Body of pancreas (tissue), 4 donors: ENCODE data around the gene TAS2R60.

Experiments used
- POLR2A ChIP-seq, 3 donors: fragments of 450-650 bp; IDR thresholded peaks; one replicate each; pipeline ENCODE4 v1.6.1; 2016; ENCODE audit warnings: antibody characterized with exemption in 3 of 3, mild to moderate bottlenecking in 2 of 3
- TF ChIP-seq, protein P1 (sequence below), 7 experiments: fragments of 450-650 bp in 4 of 7; fragments of 200-600 bp in 3 of 7; sonication (generic) in 3 of 7; IDR thresholded peaks; one replicate each; pipeline ENCODE4 v1.5.1; 2016 to 2019; ENCODE audit warnings: antibody characterized with exemption in 7 of 7

DNA sequence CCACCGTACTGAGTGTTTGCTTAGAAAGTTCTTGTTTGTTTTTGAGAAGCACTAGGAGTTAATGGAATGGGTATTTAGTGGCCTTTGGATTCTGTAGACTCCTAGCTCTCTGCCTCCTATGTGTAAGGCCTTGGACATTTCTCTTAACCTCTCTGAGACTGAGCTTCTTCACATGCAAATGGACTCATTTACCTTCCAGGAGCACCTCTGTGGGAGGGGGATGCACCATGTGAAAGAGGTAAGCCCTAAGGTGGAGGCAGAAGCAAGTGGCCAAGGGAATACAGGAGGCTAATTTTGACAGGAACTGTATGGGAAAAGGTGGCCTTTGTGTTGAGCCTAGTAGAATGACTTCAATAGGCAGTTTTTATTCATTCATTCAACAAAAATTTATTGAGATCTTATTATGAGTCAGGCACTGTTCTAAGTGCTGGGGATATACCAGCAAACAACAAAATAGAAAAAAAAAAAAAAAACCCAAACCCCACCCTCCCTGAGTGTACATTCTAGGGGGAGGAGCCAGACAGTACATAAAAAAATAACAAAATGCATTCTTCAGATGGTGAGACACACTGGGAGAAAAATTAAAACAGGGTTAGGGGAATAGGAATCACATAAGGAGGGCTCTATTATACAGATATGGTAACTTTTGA is 25.4 kb upstream of the TAS2R60 start:
- no peak for TF ChIP-seq POLR2A (IDR thresholded peaks at IDR 0.05)
- TF ChIP-seq, protein P1, sequence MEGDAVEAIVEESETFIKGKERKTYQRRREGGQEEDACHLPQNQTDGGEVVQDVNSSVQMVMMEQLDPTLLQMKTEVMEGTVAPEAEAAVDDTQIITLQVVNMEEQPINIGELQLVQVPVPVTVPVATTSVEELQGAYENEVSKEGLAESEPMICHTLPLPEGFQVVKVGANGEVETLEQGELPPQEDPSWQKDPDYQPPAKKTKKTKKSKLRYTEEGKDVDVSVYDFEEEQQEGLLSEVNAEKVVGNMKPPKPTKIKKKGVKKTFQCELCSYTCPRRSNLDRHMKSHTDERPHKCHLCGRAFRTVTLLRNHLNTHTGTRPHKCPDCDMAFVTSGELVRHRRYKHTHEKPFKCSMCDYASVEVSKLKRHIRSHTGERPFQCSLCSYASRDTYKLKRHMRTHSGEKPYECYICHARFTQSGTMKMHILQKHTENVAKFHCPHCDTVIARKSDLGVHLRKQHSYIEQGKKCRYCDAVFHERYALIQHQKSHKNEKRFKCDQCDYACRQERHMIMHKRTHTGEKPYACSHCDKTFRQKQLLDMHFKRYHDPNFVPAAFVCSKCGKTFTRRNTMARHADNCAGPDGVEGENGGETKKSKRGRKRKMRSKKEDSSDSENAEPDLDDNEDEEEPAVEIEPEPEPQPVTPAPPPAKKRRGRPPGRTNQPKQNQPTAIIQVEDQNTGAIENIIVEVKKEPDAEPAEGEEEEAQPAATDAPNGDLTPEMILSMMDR (IDR thresholded peaks at IDR 0.05) = no peak
